Astrocyte (in vitro differentiated cells and primary cell): Measurements from ENCODE around the gene SLC44A1.

Source experiments
- EZH2 ChIP-seq: IDR thresholded peaks from 2 replicates; pipeline ENCODE4 v1.6.1; 2012; ENCODE audit warnings: mild to moderate bottlenecking, low read length, inconsistent platforms; ENCODE audit not compliant: insufficient read depth
- TF ChIP-seq, protein P1 (sequence below): IDR thresholded peaks from 2 replicates; pipeline ENCODE4 v1.5.1; 2011; ENCODE audit warnings: low read depth, mild to moderate bottlenecking, inconsistent platforms, low read length, moderate library complexity; ENCODE audit not compliant: insufficient read depth

DNA sequence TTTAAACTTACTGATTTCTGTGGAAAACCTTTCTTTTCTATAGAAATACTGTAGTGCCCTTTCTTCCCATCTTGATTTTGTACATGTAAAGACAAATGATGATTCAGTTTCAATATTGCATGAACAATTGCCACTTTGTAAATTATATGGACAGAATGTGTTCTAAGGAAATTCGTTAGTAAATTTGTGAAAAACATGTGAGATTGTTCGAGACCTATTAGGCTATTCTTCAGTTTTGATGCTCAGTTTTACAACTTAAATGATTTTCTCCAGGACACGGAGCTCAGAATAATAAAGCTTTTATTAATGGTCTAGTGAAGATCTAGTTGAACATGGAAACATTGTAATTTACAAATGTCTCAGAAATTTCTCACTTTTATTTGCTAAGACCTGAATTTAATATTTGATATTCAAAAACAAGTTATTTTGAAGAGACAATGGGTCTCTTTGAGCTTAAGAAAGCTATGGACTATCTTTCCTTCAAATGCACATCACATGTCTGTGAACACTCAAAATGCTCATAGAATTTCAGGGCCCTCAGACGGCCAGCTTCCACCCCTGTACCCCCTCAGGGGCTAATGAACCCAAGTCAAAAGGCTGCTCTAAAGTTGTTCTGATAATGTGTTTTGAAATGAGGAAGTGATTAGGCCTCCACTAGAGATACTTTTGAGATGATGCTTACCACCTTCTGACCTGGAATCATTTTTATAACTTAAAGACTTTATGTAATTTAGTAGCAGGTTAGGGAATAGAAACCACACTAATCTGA, 149.3 kb downstream of the SLC44A1 start:
- TF ChIP-seq, protein P1, sequence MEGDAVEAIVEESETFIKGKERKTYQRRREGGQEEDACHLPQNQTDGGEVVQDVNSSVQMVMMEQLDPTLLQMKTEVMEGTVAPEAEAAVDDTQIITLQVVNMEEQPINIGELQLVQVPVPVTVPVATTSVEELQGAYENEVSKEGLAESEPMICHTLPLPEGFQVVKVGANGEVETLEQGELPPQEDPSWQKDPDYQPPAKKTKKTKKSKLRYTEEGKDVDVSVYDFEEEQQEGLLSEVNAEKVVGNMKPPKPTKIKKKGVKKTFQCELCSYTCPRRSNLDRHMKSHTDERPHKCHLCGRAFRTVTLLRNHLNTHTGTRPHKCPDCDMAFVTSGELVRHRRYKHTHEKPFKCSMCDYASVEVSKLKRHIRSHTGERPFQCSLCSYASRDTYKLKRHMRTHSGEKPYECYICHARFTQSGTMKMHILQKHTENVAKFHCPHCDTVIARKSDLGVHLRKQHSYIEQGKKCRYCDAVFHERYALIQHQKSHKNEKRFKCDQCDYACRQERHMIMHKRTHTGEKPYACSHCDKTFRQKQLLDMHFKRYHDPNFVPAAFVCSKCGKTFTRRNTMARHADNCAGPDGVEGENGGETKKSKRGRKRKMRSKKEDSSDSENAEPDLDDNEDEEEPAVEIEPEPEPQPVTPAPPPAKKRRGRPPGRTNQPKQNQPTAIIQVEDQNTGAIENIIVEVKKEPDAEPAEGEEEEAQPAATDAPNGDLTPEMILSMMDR = no peak
- no peak for TF ChIP-seq EZH2
